GM12878 (cell line): ENCODE results near the gene PRKCZ. TPM values are rescaled to one million over a fixed set of nuclear protein-coding genes. Genes with fewer than 3 reads are reported as not detected.

Experiments used
- ATAC-seq: fragments of 200-7000 bp; cut with Tn5 transposase; 3 replicates; pipeline ENCODE4 v1.9.1; 2020; ENCODE audit warnings: mild to moderate bottlenecking, moderate library complexity
- BruUV-seq: library from RNA; stranded (reverse); fragments of 400-500 nt; replicated peaks from 2 replicates; lab custom pipeline; 2021; lab: Mats Ljungman, UMichigan
- CTCF ChIA-PET: fragments of 300-600 bp; sonication (Branson Sonifier 250); formaldehyde crosslinking; extraction: SDS; loops from one replicate; lab custom pipeline; 2021; ENCODE audit warnings: inconsistent platforms; lab: Yijun Ruan, JAX
- POLR2A ChIA-PET: fragments of 350-600 bp; formaldehyde crosslinking; extraction: SDS; loops from one replicate; lab custom pipeline; 2021; ENCODE audit warnings: inconsistent platforms; lab: Charles Lee
- RAD21 ChIA-PET: fragments of 300-600 bp; sonication (Branson Sonifier 250); formaldehyde crosslinking; loops from one replicate; lab custom pipeline; 2023; ENCODE audit warnings: antibody characterized with exemption; ENCODE audit not compliant: unreplicated experiment; lab: Charles Lee
- SMC1A ChIA-PET: fragments of 300-600 bp; sonication (Branson Sonifier 250); formaldehyde crosslinking; loops from one replicate; lab custom pipeline; 2023; ENCODE audit not compliant: unreplicated experiment, uncharacterized antibody; lab: Charles Lee
- DNase-seq: peaks from one replicate; pipeline ENCODE4 v3.0.0-alpha.2; 2011; ENCODE audit warnings: low read depth, low spot score
- FAIRE-seq: peaks from 3 replicates; lab custom pipeline; 2011; peaks lifted over from hg19 to GRCh38; lab: Jason Lieb, UNC
- H2AFZ ChIP-seq: 2 replicates; pipeline ENCODE4 v1.6.0; 2011; ENCODE audit warnings: low read depth, low read length, control low read depth; ENCODE audit not compliant: control insufficient read depth
- H3K27ac ChIP-seq: 2 replicates; pipeline ENCODE4 v1.5.1; 2011; ENCODE audit warnings: control low read depth; ENCODE audit not compliant: control insufficient read depth, insufficient read depth
- H3K27me3 ChIP-seq, 2 experiments: replicated peaks in 1 of 2; 2 replicates each; pipeline versions ENCODE4 v1.6.0 to v1.6.1; 2011; ENCODE audit warnings: low read length in 1 of 2; ENCODE audit not compliant: control insufficient read depth in 2 of 2, insufficient read depth in 2 of 2
- H3K36me3 ChIP-seq, 2 experiments: 2 replicates each; pipeline ENCODE4 v1.5.1; 2011; ENCODE audit warnings: low read length in 1 of 2; ENCODE audit not compliant: control insufficient read depth in 2 of 2, insufficient read depth in 2 of 2
- H3K4me1 ChIP-seq: 2 replicates; pipeline ENCODE4 v1.6.1; 2011; ENCODE audit warnings: mild to moderate bottlenecking, low read length, moderate library complexity, mixed read lengths; ENCODE audit not compliant: control insufficient read depth, insufficient read depth
- H3K4me2 ChIP-seq: 2 replicates; pipeline ENCODE4 v1.6.0; 2011; ENCODE audit warnings: control low read depth; ENCODE audit not compliant: control insufficient read depth, insufficient read depth
- H3K4me3 ChIP-seq: fragments of 200-600 bp; sonication (generic); 2 replicates; pipeline ENCODE4 v1.5.1; 2016
- H3K79me2 ChIP-seq: 2 replicates; pipeline ENCODE4 v1.6.0; 2011; ENCODE audit warnings: low read length; ENCODE audit not compliant: control insufficient read depth, insufficient read depth
- H3K9ac ChIP-seq: 2 replicates; pipeline ENCODE4 v1.8.0; 2011; ENCODE audit warnings: low read length, control low read depth, mixed read lengths; ENCODE audit not compliant: control insufficient read depth, insufficient read depth
- H3K9me3 ChIP-seq: replicated peaks from 3 replicates; pipeline ENCODE4 v1.5.1; 2011; ENCODE audit warnings: mild to moderate bottlenecking, low read length; ENCODE audit not compliant: control insufficient read depth, insufficient read depth
- H4K20me1 ChIP-seq: 2 replicates; pipeline ENCODE4 v1.6.0; 2011; ENCODE audit not compliant: control insufficient read depth, insufficient read depth
- CREM ChIP-seq: IDR thresholded peaks from 2 replicates; pipeline ENCODE4 v1.6.1; 2014; ENCODE audit warnings: antibody characterized with exemption, low read depth
- FOXK2 ChIP-seq: fragments of 450-650 bp; IDR thresholded peaks from 2 replicates; pipeline ENCODE4 v1.6.1; 2017; ENCODE audit warnings: mild to moderate bottlenecking, moderate library complexity
- NR2F1 ChIP-seq: fragments of 450-650 bp; conservative IDR thresholded peaks from 2 replicates; pipeline ENCODE4 v1.6.1; 2017; ENCODE audit warnings: mild to moderate bottlenecking
- SIX5 ChIP-seq: IDR thresholded peaks from 2 replicates; pipeline ENCODE4 v1.6.1; 2011; ENCODE audit warnings: mild to moderate bottlenecking, low read depth, low read length, moderate library complexity; ENCODE audit not compliant: severe bottlenecking
- WRNIP1 ChIP-seq: IDR thresholded peaks from 2 replicates; pipeline ENCODE4 v1.6.1; 2011; ENCODE audit warnings: low read depth, low read length, improper control_type of control experiment, borderline replicate concordance
- YBX1 ChIP-seq: fragments of 450-650 bp; IDR thresholded peaks from 2 replicates; pipeline ENCODE4 v1.6.1; 2016; ENCODE audit warnings: antibody characterized with exemption
- WGBS: methylation state at CpG from one replicate; pipeline ENCODE4 v1.1.6; 2016; ENCODE audit warnings: low lambda C conversion rate; ENCODE audit not compliant: insufficient replicate concordance, insufficient coverage; ENCODE audit errors: missing lambda C conversion rate; 5-methylcytosine and 5-hydroxymethylcytosine counted together
- in situ Hi-C: fragments of 300-500 bp; cut with MboI; formaldehyde crosslinking; loops from 9 replicates; pipeline ENCODE4 v1.14.3; 2018; ENCODE audit warnings: mixed read lengths
- intact Hi-C: fragments of 100-400 bp; cut with micrococcal nuclease; formaldehyde crosslinking; loops from one replicate; pipeline ENCODE4 v1.14.2; 2022; ENCODE audit not compliant: unreplicated experiment
- polyA plus RNA-seq, 11 experiments: library from polyadenylated mRNA; depleted of rRNA in 4 of 11; unstranded in 6 of 11; stranded (reverse) in 5 of 11; fragments of >200 nt; fragmentation: Nextera tagmentation in 4 of 11; fragmentation: Illumina TruSeq in 1 of 11; extraction: Ambion mirVana in 4 of 11; extraction: Trizol in 1 of 11; gene quantifications; 1 replicate in 1 of 11; 2 replicates in 10 of 11; pipeline versions ENCODE4 v1.2.1 to v1.2.3, GENCODE V29; 2011 to 2016; ENCODE audit warnings: inconsistent platforms in 2 of 11, missing spikeins in 2 of 11, low read depth in 1 of 11
- total RNA-seq, 4 experiments: library from RNA; depleted of rRNA in 3 of 4; stranded (reverse); fragments of >200 nt in 3 of 4; fragmentation: Illumina TruSeq in 1 of 4; extraction: Trizol in 1 of 4; gene quantifications; 2 replicates each; pipeline versions ENCODE4 v1.2.1 to v1.2.3, GENCODE V29; 2013 to 2021
- TF ChIP-seq, protein P1 (sequence below): IDR thresholded peaks from 2 replicates; pipeline ENCODE4 v1.6.1; 2012; ENCODE audit warnings: low read depth, low read length, improper control_type of control experiment

PRKCZ gene
- total and polyA plus RNA-seq, 10 of the 15 experiments (the other 5 are each of a cell fraction or from before 2014, with no cell fraction given), result 0.05 to 1.9 (median 0.64) TPM; not detected in 1

DNA sequence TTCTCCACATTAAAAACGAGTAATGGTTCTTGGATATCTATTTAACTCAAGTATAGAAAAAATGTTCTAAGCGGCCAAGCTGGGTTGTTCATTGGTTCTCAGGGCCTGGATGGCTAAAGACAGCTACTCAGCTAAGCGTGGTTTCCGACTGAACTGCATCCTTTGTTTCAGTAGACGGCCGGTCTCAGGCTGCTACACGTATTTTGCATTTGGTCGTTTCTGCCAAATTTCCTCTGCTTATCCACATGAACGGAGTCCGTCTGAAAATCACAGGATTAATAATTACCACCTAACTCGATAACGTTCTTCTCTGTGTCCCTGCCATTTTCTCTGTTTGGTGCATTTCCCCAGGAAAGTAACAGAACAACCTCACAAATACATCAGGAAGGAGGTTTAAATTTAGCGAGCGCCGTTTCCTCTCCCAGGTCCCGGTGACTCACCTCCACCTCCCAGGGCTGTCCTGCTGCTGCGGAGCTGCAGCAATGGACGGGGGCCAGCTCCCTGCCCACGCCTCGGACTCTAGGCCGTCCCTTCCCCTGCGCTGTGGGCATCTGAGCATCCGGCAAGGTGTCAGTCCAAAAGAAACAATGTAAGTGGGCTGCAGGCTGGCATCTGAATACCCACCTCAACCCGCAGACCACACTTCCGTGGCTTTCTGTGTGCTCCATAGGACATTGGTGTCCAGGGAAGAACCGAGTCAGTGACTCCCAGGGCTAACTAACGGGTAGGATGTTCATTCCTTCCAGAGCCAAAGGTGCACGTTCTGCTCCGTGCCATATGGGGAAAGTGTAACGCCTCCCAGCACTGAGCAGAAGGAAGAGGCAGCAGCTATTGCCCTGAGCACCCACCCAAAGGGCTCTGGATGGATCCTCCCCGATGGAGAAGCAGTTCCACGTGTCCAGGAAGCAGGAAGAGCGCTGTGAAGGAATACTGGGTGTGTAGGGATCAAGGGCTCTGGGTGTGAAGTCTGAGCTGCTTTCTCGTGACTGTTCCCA, 35.2 kb upstream of the PRKCZ start (continued):
- no peak for TF ChIP-seq YBX1

GRCh38 chr1:2016123-2016522, 34.1 kb upstream of the PRKCZ start:
- Histone ChIP-seq H3K9me3 (no peaks in the 10 kb centered on the region), H3K9ac (no peak overlapping the region), H3K27ac (no peak overlapping the region), H3K4me1 (no peaks in the 10 kb centered on the region), H2AFZ (no peak overlapping the region), H3K4me2 (no peak overlapping the region), H3K4me3 (no peak overlapping the region), H3K27me3 (peaks cover 3 to 5% of the 10 kb centered on the region in 2 experiments; a peak in 2 of 4 replicates), H4K20me1 (no peaks in the 10 kb centered on the region), H3K36me3 (no peaks in the 10 kb centered on the region), H3K79me2 (no peaks in the 10 kb centered on the region)
- POLR2A ChIA-PET, result no interaction called here
- BruUV-seq, result no TSS peak
- SMC1A ChIA-PET, result no interaction called here
- ATAC-seq (no peak), DNase-seq (no peak), FAIRE-seq (no peak)
- intact Hi-C loops, result no loop called here
- TF ChIP-seq WRNIP1, result no peak
- TF ChIP-seq SIX5, result no peak
- no peak for TF ChIP-seq NR2F1
- TF ChIP-seq, protein P1, sequence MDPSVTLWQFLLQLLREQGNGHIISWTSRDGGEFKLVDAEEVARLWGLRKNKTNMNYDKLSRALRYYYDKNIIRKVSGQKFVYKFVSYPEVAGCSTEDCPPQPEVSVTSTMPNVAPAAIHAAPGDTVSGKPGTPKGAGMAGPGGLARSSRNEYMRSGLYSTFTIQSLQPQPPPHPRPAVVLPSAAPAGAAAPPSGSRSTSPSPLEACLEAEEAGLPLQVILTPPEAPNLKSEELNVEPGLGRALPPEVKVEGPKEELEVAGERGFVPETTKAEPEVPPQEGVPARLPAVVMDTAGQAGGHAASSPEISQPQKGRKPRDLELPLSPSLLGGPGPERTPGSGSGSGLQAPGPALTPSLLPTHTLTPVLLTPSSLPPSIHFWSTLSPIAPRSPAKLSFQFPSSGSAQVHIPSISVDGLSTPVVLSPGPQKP, result no peak
- TF ChIP-seq CREM, result no peak
- no peak for TF ChIP-seq FOXK2
- in situ Hi-C loops, result no loop called here
- CTCF ChIA-PET, result interaction anchor here (0.6 kb wide), 1 partner anchor 15 kb away, joined by 3 read pairs; no protein-coding TSS in a partner anchor
- RAD21 ChIA-PET, result no interaction called here
- WGBS, result 13% methylated on average over 9 of the region's 9 CpGs
